Activated B cell treated with CpG ODN at 0.5 μM for 24 hours (primary cell): ENCODE data around the gene PKN1. TPM values are rescaled to one million over a fixed set of nuclear protein-coding genes. Genes with fewer than 3 reads are reported as not detected.

ENCODE experiments used
- ATAC-seq: fragments of 200-7000 bp; cut with Tn5 transposase; one replicate; pipeline ENCODE4 v1.10.0; 2021; ENCODE audit warnings: low read depth, mild to moderate bottlenecking, moderate library complexity
- CTCF ChIA-PET: fragments of 350-600 bp; sonication (Branson Sonifier 250); formaldehyde crosslinking; loops from one replicate; lab custom pipeline; 2021; ENCODE audit warnings: antibody characterized with exemption; lab: Charles Lee
- POLR2A ChIA-PET: fragments of 350-600 bp; sonication (Branson Sonifier 250); formaldehyde crosslinking; loops from one replicate; lab custom pipeline; 2021; ENCODE audit warnings: antibody characterized with exemption; lab: Charles Lee
- DNase-seq: peaks from one replicate; pipeline ENCODE4 v3.0.0; 2022
- H3K27ac Mint-ChIP-seq: one replicate; pipeline ENCODE4 v1.8.0; 2020; ENCODE audit warnings: mixed read lengths
- H3K27me3 Mint-ChIP-seq: one replicate; pipeline ENCODE4 v1.8.0; 2021; ENCODE audit warnings: mixed read lengths
- H3K36me3 Mint-ChIP-seq: one replicate; pipeline ENCODE4 v1.8.0; 2021; ENCODE audit warnings: low read depth, mixed read lengths
- H3K4me1 Mint-ChIP-seq: one replicate; pipeline ENCODE4 v1.8.0; 2021; ENCODE audit warnings: mixed read lengths
- H3K4me3 Mint-ChIP-seq: one replicate; pipeline ENCODE4 v1.8.0; 2020; ENCODE audit warnings: mild to moderate bottlenecking, mixed read lengths
- H3K9me3 Mint-ChIP-seq: one replicate; pipeline ENCODE4 v1.8.0; 2020; ENCODE audit warnings: mixed read lengths
- intact Hi-C: fragments of 100-400 bp; cut with micrococcal nuclease; formaldehyde crosslinking; loops from one replicate; pipeline ENCODE4 v1.15.1; 2024
- total RNA-seq: library from RNA; stranded (reverse); gene quantifications from 2 replicates; pipeline ENCODE4 v1.2.3, GENCODE V29; 2022
- TF ChIP-seq, protein P1 (sequence below): fragments of 200-600 bp; IDR thresholded peaks from one replicate; pipeline ENCODE4 v1.8.0; 2022; ENCODE audit warnings: antibody characterized with exemption, mild to moderate bottlenecking

PKN1 gene
- total RNA-seq, 1 donor from 2014 or later, result 159 TPM

DNA sequence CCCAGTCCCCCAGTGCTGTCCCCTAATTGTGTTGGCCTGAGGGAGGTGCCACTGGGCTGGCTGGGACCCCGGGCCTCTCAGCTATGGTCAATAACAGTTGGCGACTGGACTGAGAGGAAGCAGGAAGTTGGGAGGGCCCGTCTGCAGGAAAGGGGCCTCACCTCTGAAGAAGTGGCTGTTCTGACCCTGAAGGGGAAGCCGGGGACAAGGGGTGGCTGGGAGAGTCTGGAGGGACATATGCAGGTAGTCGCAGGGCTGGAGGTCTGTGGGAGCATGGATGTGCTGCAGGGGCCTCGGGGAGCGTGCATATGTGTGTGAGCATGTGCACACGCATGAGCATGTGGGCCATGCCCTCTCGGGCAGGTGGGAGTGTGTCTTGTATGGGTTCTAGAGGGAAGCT, 5.9 kb downstream of the PKN1 start:
- H3K27me3 Mint-ChIP-seq, result no peaks in the 10 kb centered on the region
- H3K27ac Mint-ChIP-seq, result peak overlapping the region; percentile 79
- no peak overlapping the region for H3K4me3 Mint-ChIP-seq
- DNase-seq, result no peak
- no peak for ATAC-seq
- TF ChIP-seq, protein P1, sequence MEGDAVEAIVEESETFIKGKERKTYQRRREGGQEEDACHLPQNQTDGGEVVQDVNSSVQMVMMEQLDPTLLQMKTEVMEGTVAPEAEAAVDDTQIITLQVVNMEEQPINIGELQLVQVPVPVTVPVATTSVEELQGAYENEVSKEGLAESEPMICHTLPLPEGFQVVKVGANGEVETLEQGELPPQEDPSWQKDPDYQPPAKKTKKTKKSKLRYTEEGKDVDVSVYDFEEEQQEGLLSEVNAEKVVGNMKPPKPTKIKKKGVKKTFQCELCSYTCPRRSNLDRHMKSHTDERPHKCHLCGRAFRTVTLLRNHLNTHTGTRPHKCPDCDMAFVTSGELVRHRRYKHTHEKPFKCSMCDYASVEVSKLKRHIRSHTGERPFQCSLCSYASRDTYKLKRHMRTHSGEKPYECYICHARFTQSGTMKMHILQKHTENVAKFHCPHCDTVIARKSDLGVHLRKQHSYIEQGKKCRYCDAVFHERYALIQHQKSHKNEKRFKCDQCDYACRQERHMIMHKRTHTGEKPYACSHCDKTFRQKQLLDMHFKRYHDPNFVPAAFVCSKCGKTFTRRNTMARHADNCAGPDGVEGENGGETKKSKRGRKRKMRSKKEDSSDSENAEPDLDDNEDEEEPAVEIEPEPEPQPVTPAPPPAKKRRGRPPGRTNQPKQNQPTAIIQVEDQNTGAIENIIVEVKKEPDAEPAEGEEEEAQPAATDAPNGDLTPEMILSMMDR, result no peak
- intact Hi-C loops, result no loop called here
- H3K4me1 Mint-ChIP-seq, result peaks cover 47% of the 10 kb centered on the region
- POLR2A ChIA-PET, result no interaction called here
- CTCF ChIA-PET, result interaction anchor here (1.0 kb wide), 1 partner anchor 83 kb away, joined by 3 read pairs; no protein-coding TSS in a partner anchor
- H3K36me3 Mint-ChIP-seq, result peaks cover 31% of the 10 kb centered on the region
- H3K9me3 Mint-ChIP-seq, result no peaks in the 10 kb centered on the region

DNA sequence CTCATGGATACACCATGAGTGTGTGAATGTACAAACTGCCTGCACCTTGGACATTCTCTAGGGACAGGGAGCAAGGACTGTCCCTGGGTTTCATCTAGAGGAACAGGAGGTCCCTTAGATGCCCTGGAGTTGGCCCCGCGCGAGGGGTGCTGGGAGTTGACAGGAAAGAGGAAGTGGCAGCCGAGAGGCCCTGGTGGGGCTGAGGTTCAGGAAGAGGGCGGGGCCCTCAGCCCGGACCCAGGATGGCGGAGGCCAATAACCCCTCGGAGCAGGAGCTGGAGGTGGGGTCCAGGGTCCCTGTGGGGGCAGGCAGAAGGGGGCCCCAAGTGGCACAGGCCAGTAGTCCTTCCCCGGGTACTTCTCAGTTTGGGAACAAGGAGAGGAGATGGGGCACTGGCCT, 6.9 kb downstream of the PKN1 start:
- TF ChIP-seq, protein P1, result no peak
- DNase-seq, result peak; percentile 77
- Mint-ChIP-seq H3K36me3 (peaks cover 41% of the 10 kb centered on the region), H3K27me3 (no peaks in the 10 kb centered on the region), H3K9me3 (no peaks in the 10 kb centered on the region), H3K4me3 (peak overlapping the region; percentile 87), H3K27ac (peak overlapping the region; percentile 88), H3K4me1 (peaks cover 36% of the 10 kb centered on the region)
- intact Hi-C loops, result loop anchor here (1.0 kb wide), 1 partner anchor 8 kb away; no protein-coding TSS in a partner anchor
- ChIA-PET CTCF (no interaction called here), POLR2A (interaction anchor here (0.6 to 1.0 kb wide), 2 partner anchors 22 to 28 kb away, joined by 3 to 4 read pairs; no protein-coding TSS in a partner anchor)
- peak; percentile 99 for ATAC-seq

DNA sequence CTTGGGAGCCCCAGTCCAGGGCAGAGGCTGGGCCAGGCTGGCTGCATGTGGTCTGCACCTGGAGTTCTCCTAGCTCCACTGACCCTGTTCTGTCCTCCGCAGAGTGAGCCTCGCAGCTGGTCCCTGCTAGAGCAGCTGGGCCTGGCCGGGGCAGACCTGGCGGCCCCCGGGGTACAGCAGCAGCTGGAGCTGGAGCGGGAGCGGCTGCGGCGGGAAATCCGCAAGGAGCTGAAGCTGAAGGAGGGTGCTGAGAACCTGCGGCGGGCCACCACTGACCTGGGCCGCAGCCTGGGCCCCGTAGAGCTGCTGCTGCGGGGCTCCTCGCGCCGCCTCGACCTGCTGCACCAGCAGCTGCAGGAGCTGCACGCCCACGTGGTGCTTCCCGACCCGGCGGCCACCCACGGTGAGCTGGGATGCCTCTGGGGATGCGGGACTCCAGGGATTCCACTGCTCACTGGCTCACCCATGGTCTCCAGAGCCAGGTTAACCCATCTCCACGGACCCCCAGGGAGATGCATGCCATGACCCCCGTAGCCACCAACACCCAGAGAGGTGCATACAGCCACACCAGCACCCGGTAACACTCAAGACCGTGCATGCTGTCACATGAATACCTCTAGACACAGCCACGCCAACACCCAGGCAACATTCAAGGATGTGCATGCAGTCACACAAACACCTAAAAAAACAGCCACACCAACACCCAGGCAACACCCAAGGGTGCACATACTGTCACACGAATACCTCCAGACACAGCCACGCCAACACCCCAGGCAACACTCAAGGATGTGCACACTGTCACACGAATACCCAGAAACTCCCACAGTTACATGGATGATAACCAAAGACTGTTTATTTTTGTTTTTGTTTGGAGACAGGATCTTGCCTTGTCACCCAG, 8.2 kb downstream of the PKN1 start:
- POLR2A ChIA-PET, result no interaction called here
- intact Hi-C loops, result no loop called here
- no peak for ATAC-seq
- H3K4me3 Mint-ChIP-seq, result peak overlapping the region; percentile 3
- no peaks in the 10 kb centered on the region for H3K9me3 Mint-ChIP-seq
- DNase-seq, result no peak
- TF ChIP-seq, protein P1, result no peak
- no peaks in the 10 kb centered on the region for H3K27me3 Mint-ChIP-seq
- H3K27ac Mint-ChIP-seq, result peak overlapping the region; percentile 88
- CTCF ChIA-PET, result no interaction called here
- H3K36me3 Mint-ChIP-seq, result peaks cover 49% of the 10 kb centered on the region
- peaks cover 32% of the 10 kb centered on the region for H3K4me1 Mint-ChIP-seq

DNA sequence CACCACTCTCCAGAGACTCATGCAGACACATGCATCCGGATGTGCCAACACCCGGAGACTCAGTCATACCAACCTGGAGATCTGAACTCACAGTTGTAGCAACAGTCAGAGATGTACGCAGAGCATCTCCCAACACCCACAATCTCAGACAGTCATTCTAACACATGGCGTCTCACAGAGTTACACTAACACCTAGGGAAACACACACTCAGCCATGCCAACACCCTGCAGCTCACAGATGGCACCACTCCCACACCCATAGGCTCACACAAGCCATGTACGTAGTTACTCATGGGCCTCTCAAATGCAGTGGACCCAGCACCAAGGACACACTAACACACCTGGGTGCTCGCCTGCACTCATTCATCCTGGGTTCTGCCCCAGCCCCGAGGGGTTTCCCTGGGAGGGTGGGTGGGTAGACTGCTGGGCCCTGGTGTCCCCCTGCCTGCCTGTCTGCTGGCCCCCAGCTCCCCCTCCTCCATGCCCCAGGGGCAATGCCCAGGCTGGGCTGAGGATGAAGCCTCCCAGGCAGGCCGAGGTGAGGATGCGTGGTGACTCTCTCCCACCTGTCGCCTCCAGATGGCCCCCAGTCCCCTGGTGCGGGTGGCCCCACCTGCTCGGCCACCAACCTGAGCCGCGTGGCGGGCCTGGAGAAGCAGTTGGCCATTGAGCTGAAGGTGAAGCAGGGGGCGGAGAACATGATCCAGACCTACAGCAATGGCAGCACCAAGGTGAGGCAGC, 10.0 kb downstream of the PKN1 start:
- Mint-ChIP-seq H3K9me3 (no peaks in the 10 kb centered on the region), H3K4me1 (peaks cover 31% of the 10 kb centered on the region), H3K4me3 (no peak overlapping the region), H3K36me3 (peaks cover 60% of the 10 kb centered on the region), H3K27me3 (no peaks in the 10 kb centered on the region), H3K27ac (no peak overlapping the region)
- DNase-seq (no peak), ATAC-seq (no peak)
- TF ChIP-seq, protein P1, result no peak
- POLR2A ChIA-PET, result no interaction called here
- CTCF ChIA-PET, result interaction anchor here (0.6 kb wide), 1 partner anchor 82 kb away, joined by 5 read pairs; no protein-coding TSS in a partner anchor
- intact Hi-C loops, result no loop called here
